ENCODE results near the gene OXCT2.

- TF ChIP-seq YY1 (IDR thresholded peaks at IDR 0.05; ENCODE audit: insufficient read depth, insufficient replicate concordance, low read depth, low read length) (no peak), SIN3A (IDR thresholded peaks at IDR 0.05; ENCODE audit: borderline replicate concordance, low read depth, low read length) (no peak), ATF6 (CRISPR knock-in tag; conservative IDR thresholded peaks at IDR 0.05) (no peak), FOXO1 (CRISPR knock-in tag; IDR thresholded peaks at IDR 0.05) (no peak)
Observed at GRCh38 chr1:39781349-39781715, 10.2 kb upstream of the OXCT2 start.
